Neural cell (in vitro differentiated cells): ENCODE data around the gene PIGQ.

Experiments
- EP300 ChIP-seq: fragments of 450-650 bp; conservative IDR thresholded peaks from 2 replicates; pipeline ENCODE4 v1.6.1; 2014; ENCODE audit warnings: antibody characterized with exemption, mild to moderate bottlenecking, moderate library complexity; ENCODE audit not compliant: poor library complexity, severe bottlenecking
- EZH2 ChIP-seq: fragments of 200-600, 300-800 bp; shearing (Covaris generic), sonication (generic); IDR thresholded peaks from 2 replicates; pipeline ENCODE4 v1.6.1; 2014; ENCODE audit warnings: antibody characterized with exemption, low read length, borderline replicate concordance, mild to moderate bottlenecking; ENCODE audit not compliant: insufficient read depth, poor library complexity, severe bottlenecking
- MXI1 ChIP-seq: fragments of 450-650 bp; conservative IDR thresholded peaks from 2 replicates; pipeline ENCODE4 v1.6.1; 2014; ENCODE audit warnings: antibody characterized with exemption, mild to moderate bottlenecking; ENCODE audit not compliant: poor library complexity, severe bottlenecking
- POLR2AphosphoS5 ChIP-seq: IDR thresholded peaks from 2 replicates; pipeline ENCODE4 v1.6.1; 2012
- RAD21 ChIP-seq: fragments of 450-650 bp; conservative IDR thresholded peaks from 2 replicates; pipeline ENCODE4 v1.6.1; 2014; ENCODE audit warnings: antibody characterized with exemption, mild to moderate bottlenecking, moderate library complexity
- SMC3 ChIP-seq: fragments of 450-650 bp; conservative IDR thresholded peaks from 2 replicates; pipeline ENCODE4 v1.6.1; 2014; ENCODE audit warnings: antibody characterized with exemption, mild to moderate bottlenecking, moderate library complexity; ENCODE audit not compliant: poor library complexity
- TAF1 ChIP-seq: IDR thresholded peaks from 2 replicates; pipeline ENCODE4 v1.6.1; 2012; ENCODE audit warnings: low read depth
- TF ChIP-seq, protein P1 (sequence below): fragments of 450-650 bp; IDR thresholded peaks from 2 replicates; pipeline ENCODE4 v1.5.1; 2014; ENCODE audit warnings: antibody characterized with exemption, mild to moderate bottlenecking, moderate library complexity; ENCODE audit not compliant: poor library complexity, severe bottlenecking
- TF ChIP-seq, protein P2 (sequence below): IDR thresholded peaks from 2 replicates; pipeline ENCODE4 v1.6.1; 2012; ENCODE audit warnings: borderline replicate concordance

- TF ChIP-seq, protein P1, sequence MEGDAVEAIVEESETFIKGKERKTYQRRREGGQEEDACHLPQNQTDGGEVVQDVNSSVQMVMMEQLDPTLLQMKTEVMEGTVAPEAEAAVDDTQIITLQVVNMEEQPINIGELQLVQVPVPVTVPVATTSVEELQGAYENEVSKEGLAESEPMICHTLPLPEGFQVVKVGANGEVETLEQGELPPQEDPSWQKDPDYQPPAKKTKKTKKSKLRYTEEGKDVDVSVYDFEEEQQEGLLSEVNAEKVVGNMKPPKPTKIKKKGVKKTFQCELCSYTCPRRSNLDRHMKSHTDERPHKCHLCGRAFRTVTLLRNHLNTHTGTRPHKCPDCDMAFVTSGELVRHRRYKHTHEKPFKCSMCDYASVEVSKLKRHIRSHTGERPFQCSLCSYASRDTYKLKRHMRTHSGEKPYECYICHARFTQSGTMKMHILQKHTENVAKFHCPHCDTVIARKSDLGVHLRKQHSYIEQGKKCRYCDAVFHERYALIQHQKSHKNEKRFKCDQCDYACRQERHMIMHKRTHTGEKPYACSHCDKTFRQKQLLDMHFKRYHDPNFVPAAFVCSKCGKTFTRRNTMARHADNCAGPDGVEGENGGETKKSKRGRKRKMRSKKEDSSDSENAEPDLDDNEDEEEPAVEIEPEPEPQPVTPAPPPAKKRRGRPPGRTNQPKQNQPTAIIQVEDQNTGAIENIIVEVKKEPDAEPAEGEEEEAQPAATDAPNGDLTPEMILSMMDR: no peak
- TF ChIP-seq EZH2: no peak
- no peak for TF ChIP-seq MXI1
- TF ChIP-seq EP300: no peak
- TF ChIP-seq TAF1: no peak
- no peak for TF ChIP-seq SMC3
- no peak for TF ChIP-seq RAD21
- TF ChIP-seq POLR2AphosphoS5: no peak
- TF ChIP-seq, protein P2, sequence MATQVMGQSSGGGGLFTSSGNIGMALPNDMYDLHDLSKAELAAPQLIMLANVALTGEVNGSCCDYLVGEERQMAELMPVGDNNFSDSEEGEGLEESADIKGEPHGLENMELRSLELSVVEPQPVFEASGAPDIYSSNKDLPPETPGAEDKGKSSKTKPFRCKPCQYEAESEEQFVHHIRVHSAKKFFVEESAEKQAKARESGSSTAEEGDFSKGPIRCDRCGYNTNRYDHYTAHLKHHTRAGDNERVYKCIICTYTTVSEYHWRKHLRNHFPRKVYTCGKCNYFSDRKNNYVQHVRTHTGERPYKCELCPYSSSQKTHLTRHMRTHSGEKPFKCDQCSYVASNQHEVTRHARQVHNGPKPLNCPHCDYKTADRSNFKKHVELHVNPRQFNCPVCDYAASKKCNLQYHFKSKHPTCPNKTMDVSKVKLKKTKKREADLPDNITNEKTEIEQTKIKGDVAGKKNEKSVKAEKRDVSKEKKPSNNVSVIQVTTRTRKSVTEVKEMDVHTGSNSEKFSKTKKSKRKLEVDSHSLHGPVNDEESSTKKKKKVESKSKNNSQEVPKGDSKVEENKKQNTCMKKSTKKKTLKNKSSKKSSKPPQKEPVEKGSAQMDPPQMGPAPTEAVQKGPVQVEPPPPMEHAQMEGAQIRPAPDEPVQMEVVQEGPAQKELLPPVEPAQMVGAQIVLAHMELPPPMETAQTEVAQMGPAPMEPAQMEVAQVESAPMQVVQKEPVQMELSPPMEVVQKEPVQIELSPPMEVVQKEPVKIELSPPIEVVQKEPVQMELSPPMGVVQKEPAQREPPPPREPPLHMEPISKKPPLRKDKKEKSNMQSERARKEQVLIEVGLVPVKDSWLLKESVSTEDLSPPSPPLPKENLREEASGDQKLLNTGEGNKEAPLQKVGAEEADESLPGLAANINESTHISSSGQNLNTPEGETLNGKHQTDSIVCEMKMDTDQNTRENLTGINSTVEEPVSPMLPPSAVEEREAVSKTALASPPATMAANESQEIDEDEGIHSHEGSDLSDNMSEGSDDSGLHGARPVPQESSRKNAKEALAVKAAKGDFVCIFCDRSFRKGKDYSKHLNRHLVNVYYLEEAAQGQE: no peak
Observed at GRCh38 chr16:606656-607307, 37.0 kb downstream of the PIGQ start.
